GM19351 (cell line): ENCODE data around the gene EXOC7.
"Not testable (repeated sequence)": the region's sequence is repeated elsewhere in the genome, so short reads cannot be mapped to it uniquely, and the experiment has no call there.

Experiments used
- ATAC-seq: cut with Tn5 transposase; IDR thresholded peaks from one replicate; pipeline ENCODE4 v1.9.1; 2021; ENCODE audit warnings: mild to moderate bottlenecking, moderate library complexity; ENCODE audit not compliant: unreplicated experiment

EXOC7 gene

GRCh38 chr17:76046064-76046463, 57.5 kb downstream of the EXOC7 start:
- no peak for ATAC-seq

GRCh38 chr17:76044475-76045007, 59.0 kb downstream of the EXOC7 start:
- not testable (repeated sequence) for ATAC-seq

GRCh38 chr17:76042868-76043267, 60.7 kb downstream of the EXOC7 start:
- not testable (repeated sequence) for ATAC-seq

- ATAC-seq = no peak
Measured at GRCh38 chr17:76040376-76040775, 63.2 kb downstream of the EXOC7 start.

GRCh38 chr17:76039121-76039520, 64.5 kb downstream of the EXOC7 start:
- no peak for ATAC-seq

- ATAC-seq = no peak
Measured at GRCh38 chr17:76038050-76038449, 65.5 kb downstream of the EXOC7 start.

- no peak for ATAC-seq
Measured at GRCh38 chr17:76036497-76037261, 66.9 kb downstream of the EXOC7 start.

GRCh38 chr17:76034428-76035350, 68.9 kb downstream of the EXOC7 start:
- ATAC-seq = no peak

GRCh38 chr17:76033139-76033538, 70.4 kb downstream of the EXOC7 start:
- ATAC-seq = no peak

GRCh38 chr17:76032780-76033108, 70.8 kb downstream of the EXOC7 start:
- no peak for ATAC-seq

GRCh38 chr17:76032073-76032779, 71.4 kb downstream of the EXOC7 start:
- ATAC-seq = no peak
